Measurements from ENCODE around the gene PNMA6E.
"Not testable (repeated sequence)": the region's sequence is repeated elsewhere in the genome, so short reads cannot be mapped to it uniquely, and the experiment has no call there.

The PNMA6E gene

GRCh38 chrX:153407736-153408135 lies 6.6 kb upstream of the PNMA6E start:
- no peak for DNase-seq

GRCh38 chrX:153406903-153407302 lies 5.8 kb upstream of the PNMA6E start:
- DNase-seq = no peak

GRCh38 chrX:153406011-153406410 lies 4.9 kb upstream of the PNMA6E start:
- DNase-seq = no peak

- DNase-seq = no peak
Measured at GRCh38 chrX:153405426-153405825, 4.3 kb upstream of the PNMA6E start.

- DNase-seq = not testable (repeated sequence)
Measured at GRCh38 chrX:153404333-153404732, 3.2 kb upstream of the PNMA6E start.

GRCh38 chrX:153400146-153401132 lies 711 bp downstream of the PNMA6E start:
- DNase-seq = no peak

GRCh38 chrX:153398275-153398960 lies 2.7 kb downstream of the PNMA6E start:
- DNase-seq = no peak

GRCh38 chrX:153397256-153397960 lies 3.7 kb downstream of the PNMA6E start:
- DNase-seq = no peak

- no peak for DNase-seq
Measured at GRCh38 chrX:153396320-153397195, 4.6 kb downstream of the PNMA6E start.

GRCh38 chrX:153395613-153396319 lies 5.4 kb downstream of the PNMA6E start:
- DNase-seq = no peak

- DNase-seq = no peak
Measured at GRCh38 chrX:153394612-153395011, 6.5 kb downstream of the PNMA6E start.

- no peak for DNase-seq
Measured at GRCh38 chrX:153392642-153393321, 8.4 kb downstream of the PNMA6E start.

GRCh38 chrX:153389460-153389768 lies 11.7 kb downstream of the PNMA6E start:
- DNase-seq = not testable (repeated sequence)

GRCh38 chrX:153388722-153389459 lies 12.3 kb downstream of the PNMA6E start:
- DNase-seq = no peak

- no peak for DNase-seq
Measured at GRCh38 chrX:153387987-153388721, 13.0 kb downstream of the PNMA6E start.

GRCh38 chrX:153387345-153387744 lies 13.8 kb downstream of the PNMA6E start:
- DNase-seq = no peak

GRCh38 chrX:153386097-153386496 lies 15.1 kb downstream of the PNMA6E start:
- no peak for DNase-seq

GRCh38 chrX:153384973-153385372 lies 16.2 kb downstream of the PNMA6E start:
- not testable (repeated sequence) for DNase-seq

- no peak for DNase-seq
Measured at GRCh38 chrX:153384390-153384789, 16.8 kb downstream of the PNMA6E start.

Data from GOT3 (cell line).